Measurements from ENCODE around the gene ALK. TPM values are rescaled to one million over a fixed set of nuclear protein-coding genes. Genes with fewer than 3 reads are reported as not detected.

Gene ALK
- total RNA-seq, 1 donor from 2014 or later, result 0.52 TPM

DNA sequence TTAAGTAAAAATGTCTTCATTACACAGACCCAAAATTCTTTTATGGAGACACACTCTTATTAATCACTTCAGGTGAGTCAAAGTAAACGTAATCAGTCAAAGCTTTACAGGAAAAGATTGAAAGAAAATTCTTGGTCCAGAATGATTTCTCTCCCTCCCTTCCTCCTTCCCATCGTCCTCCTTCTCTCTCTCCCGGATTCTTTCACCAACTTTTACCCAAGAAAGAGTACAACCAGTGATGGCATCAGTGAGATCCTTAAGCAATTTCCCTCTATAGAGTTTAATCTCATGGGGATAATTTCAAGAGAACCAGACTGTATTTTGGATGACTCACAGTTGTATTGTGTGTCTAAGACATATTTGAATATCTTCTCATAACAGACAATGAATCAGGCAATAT is 258.1 kb downstream of the ALK start:
- Histone ChIP-seq H3K4me1 (ENCODE audit: control insufficient read depth in 3 of 3, insufficient read depth in 3 of 3, low read length in 3 of 3) (no peaks in the 10 kb centered on the region), H3K9ac (ENCODE audit: low read depth in 1 of 3, low read length in 3 of 3) (no peak overlapping the region), H3K27ac (ENCODE audit: low read depth, low read length) (no peak overlapping the region), H3K4me3 (ENCODE audit: low read length in 3 of 3) (no peak overlapping the region), H3K27me3 (ENCODE audit: control insufficient read depth in 3 of 3, insufficient read depth in 3 of 3, low read length in 3 of 3) (no peaks in the 10 kb centered on the region), H3K9me3 (ENCODE audit: control insufficient read depth in 3 of 3, low read length in 3 of 3) (no peaks in the 10 kb centered on the region), H3K36me3 (ENCODE audit: control insufficient read depth in 3 of 3, insufficient read depth in 3 of 3, low read length in 3 of 3) (no peaks in the 10 kb centered on the region)

DNA sequence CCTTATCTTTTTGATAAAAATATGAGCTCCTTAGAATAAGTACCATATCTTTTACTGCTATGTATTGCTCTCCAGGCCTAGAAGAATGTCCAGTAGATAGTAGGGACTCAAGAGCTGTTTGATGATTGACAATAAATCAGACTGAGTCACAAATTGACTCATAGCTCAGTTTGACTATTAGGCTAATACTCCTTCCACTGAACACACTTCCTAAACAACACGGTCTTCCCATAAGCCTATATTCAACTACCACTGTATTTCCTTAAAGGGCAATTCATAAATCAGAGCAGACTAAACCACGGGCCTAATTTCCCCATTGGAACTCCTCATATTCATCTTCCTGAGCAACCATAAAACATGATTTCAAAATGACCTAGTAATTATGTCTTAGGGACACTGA is 258.5 kb downstream of the ALK start:
- Histone ChIP-seq H3K4me3 (ENCODE audit: low read length in 3 of 3) (no peak overlapping the region), H3K9ac (ENCODE audit: low read depth in 1 of 3, low read length in 3 of 3) (no peak overlapping the region), H3K36me3 (ENCODE audit: control insufficient read depth in 3 of 3, insufficient read depth in 3 of 3, low read length in 3 of 3) (no peaks in the 10 kb centered on the region), H3K4me1 (ENCODE audit: control insufficient read depth in 3 of 3, insufficient read depth in 3 of 3, low read length in 3 of 3) (no peaks in the 10 kb centered on the region), H3K27ac (ENCODE audit: low read depth, low read length) (no peak overlapping the region), H3K27me3 (ENCODE audit: control insufficient read depth in 3 of 3, insufficient read depth in 3 of 3, low read length in 3 of 3) (no peaks in the 10 kb centered on the region), H3K9me3 (ENCODE audit: control insufficient read depth in 3 of 3, low read length in 3 of 3) (no peaks in the 10 kb centered on the region)

DNA sequence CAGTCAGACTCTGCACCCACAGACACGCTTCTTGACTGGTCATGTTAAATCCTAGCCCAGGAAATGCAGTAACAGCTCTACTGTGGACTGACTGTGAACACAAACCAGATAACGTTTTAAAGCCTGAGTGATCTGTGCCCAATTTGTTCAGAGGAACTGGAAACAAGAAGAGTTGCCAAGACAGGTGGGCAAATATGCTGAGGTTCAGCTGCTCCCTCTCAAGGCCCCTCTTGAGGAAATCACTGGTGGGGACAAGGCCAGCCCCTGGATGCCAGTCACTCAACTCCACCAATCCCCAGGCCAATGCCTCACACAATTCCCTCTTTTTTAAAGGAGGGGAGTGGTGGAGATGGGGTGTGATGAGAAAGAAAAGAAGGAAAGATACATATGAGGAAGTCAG is 261.2 kb downstream of the ALK start:
- Histone ChIP-seq H3K4me1 (ENCODE audit: control insufficient read depth in 3 of 3, insufficient read depth in 3 of 3, low read length in 3 of 3) (no peaks in the 10 kb centered on the region), H3K9me3 (ENCODE audit: control insufficient read depth in 3 of 3, low read length in 3 of 3) (no peaks in the 10 kb centered on the region), H3K27me3 (ENCODE audit: control insufficient read depth in 3 of 3, insufficient read depth in 3 of 3, low read length in 3 of 3) (no peaks in the 10 kb centered on the region), H3K4me3 (ENCODE audit: low read length in 3 of 3) (no peak overlapping the region), H3K36me3 (ENCODE audit: control insufficient read depth in 3 of 3, insufficient read depth in 3 of 3, low read length in 3 of 3) (no peaks in the 10 kb centered on the region), H3K9ac (ENCODE audit: low read depth in 1 of 3, low read length in 3 of 3) (no peak overlapping the region), H3K27ac (ENCODE audit: low read depth, low read length) (no peak overlapping the region)

DNA sequence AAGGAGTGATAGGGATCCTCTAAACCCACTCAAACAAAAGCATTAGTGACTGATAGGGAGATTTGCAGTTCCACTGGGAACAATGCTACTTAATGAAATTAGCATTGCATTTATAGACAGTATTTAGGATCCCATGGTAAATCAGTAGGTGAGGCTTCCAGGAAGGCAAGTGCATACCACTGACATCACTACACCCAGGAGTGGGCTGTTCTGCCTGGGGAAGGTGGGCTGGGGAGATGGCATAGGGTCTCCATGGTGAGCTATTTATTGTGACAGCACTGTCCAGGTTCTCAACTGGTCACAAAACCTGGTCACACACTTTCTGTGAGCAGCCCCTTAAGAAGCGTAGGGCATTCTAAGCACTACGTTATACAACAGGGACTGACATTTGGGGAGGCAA is 262.2 kb downstream of the ALK start:
- no peaks in the 10 kb centered on the region for H3K27me3 ChIP-seq (ENCODE audit: control insufficient read depth in 3 of 3, insufficient read depth in 3 of 3, low read length in 3 of 3)
- H3K27ac ChIP-seq (ENCODE audit: low read depth, low read length), result no peak overlapping the region
- H3K36me3 ChIP-seq (ENCODE audit: control insufficient read depth in 3 of 3, insufficient read depth in 3 of 3, low read length in 3 of 3), result no peaks in the 10 kb centered on the region
- no peaks in the 10 kb centered on the region for H3K4me1 ChIP-seq (ENCODE audit: control insufficient read depth in 3 of 3, insufficient read depth in 3 of 3, low read length in 3 of 3)
- H3K9me3 ChIP-seq (ENCODE audit: control insufficient read depth in 3 of 3, low read length in 3 of 3), result no peaks in the 10 kb centered on the region
- no peak overlapping the region for H3K4me3 ChIP-seq (ENCODE audit: low read length in 3 of 3)
- no peak overlapping the region for H3K9ac ChIP-seq (ENCODE audit: low read depth in 1 of 3, low read length in 3 of 3)

DNA sequence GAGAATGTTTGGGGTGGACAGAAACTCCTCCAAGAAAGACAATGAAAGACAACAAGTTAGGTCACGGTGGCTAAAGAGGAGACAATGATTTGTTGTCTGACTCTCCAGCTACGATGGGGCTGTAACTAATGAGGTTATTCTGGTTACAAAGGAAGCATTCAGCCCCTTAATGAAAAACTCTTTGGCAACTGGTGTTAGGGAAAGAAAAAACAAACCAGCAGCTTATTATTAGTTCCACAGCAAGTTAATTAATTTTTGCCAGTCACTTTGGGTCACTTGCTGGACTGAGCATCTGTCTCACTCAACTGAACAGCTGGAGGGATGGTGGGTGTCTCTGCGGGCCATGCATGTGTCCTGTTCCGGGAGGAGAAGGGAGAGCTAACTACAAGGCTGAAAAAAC is 263.7 kb downstream of the ALK start:
- Histone ChIP-seq H3K4me3 (ENCODE audit: low read length in 3 of 3) (no peak overlapping the region), H3K27me3 (ENCODE audit: control insufficient read depth in 3 of 3, insufficient read depth in 3 of 3, low read length in 3 of 3) (no peaks in the 10 kb centered on the region), H3K9ac (ENCODE audit: low read depth in 1 of 3, low read length in 3 of 3) (no peak overlapping the region), H3K36me3 (ENCODE audit: control insufficient read depth in 3 of 3, insufficient read depth in 3 of 3, low read length in 3 of 3) (no peaks in the 10 kb centered on the region), H3K27ac (ENCODE audit: low read depth, low read length) (no peak overlapping the region), H3K9me3 (ENCODE audit: control insufficient read depth in 3 of 3, low read length in 3 of 3) (no peaks in the 10 kb centered on the region), H3K4me1 (ENCODE audit: control insufficient read depth in 3 of 3, insufficient read depth in 3 of 3, low read length in 3 of 3) (no peaks in the 10 kb centered on the region)

DNA sequence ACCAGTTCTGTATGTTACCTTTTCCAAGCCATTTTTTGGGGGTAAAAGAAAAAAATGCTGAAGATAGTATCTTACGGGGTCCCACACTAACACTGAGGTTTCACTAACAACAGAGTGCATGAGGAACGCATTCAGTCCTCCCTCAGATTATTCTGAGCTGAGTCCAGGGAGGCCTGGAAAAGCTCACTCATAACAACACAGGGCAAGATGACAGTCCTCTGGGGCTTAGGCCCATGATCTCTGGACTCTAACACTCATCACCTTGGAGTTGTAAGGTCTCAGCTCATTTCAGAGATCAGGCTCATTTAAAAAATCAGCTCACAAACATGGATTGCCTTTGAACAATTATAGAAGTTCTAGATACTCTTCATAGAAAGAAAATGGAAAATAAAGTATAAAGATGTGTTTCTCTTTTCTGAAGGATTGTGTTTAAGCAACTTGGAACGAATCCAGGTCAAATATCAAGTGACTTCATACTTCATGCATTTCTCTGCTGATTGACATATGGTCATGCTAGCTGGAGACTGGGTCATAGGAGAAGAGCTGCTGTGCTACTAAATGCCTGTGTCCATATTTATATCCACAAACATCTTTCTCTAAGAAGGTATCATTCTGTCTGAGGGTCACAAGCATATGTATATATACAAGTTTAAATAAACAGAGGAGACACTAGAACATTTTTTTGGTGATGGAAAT is 265.8 kb downstream of the ALK start:
- Histone ChIP-seq H3K36me3 (ENCODE audit: control insufficient read depth in 3 of 3, insufficient read depth in 3 of 3, low read length in 3 of 3) (no peaks in the 10 kb centered on the region), H3K27ac (ENCODE audit: low read depth, low read length) (no peak overlapping the region), H3K9me3 (ENCODE audit: control insufficient read depth in 3 of 3, low read length in 3 of 3) (no peaks in the 10 kb centered on the region), H3K4me1 (ENCODE audit: control insufficient read depth in 3 of 3, insufficient read depth in 3 of 3, low read length in 3 of 3) (no peaks in the 10 kb centered on the region), H3K27me3 (ENCODE audit: control insufficient read depth in 3 of 3, insufficient read depth in 3 of 3, low read length in 3 of 3) (no peaks in the 10 kb centered on the region), H3K4me3 (ENCODE audit: low read length in 3 of 3) (no peak overlapping the region), H3K9ac (ENCODE audit: low read depth in 1 of 3, low read length in 3 of 3) (no peak overlapping the region)

DNA sequence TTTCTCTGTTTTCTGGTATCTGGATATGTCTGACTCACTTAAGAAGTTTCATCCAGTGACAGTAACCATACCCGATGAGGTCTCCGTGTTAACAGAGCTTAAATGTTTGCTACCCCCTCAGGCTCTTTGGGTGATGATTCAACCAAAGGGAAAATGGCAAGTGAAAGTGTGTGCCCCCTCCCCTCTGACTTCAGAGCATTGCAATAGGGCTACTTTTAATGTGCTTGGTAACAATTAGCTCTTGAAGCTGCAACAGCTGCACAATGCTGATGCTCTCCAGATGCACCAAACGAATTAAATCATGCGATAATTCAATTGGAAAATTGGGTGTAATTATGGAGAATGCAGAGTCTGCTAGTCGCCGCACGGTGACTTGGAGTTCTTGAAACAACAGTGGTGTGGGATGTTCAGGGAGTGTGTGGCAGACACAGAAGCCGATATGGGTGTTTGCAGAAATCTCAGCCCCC is 270.7 kb downstream of the ALK start:
- H3K4me1 ChIP-seq (ENCODE audit: control insufficient read depth in 3 of 3, insufficient read depth in 3 of 3, low read length in 3 of 3), result no peaks in the 10 kb centered on the region
- H3K27ac ChIP-seq (ENCODE audit: low read depth, low read length), result no peak overlapping the region
- peaks cover 0 to 3% (median 0%) of the 10 kb centered on the region in 3 donors for H3K9me3 ChIP-seq (ENCODE audit: control insufficient read depth in 3 of 3, low read length in 3 of 3)
- no peaks in the 10 kb centered on the region for H3K36me3 ChIP-seq (ENCODE audit: control insufficient read depth in 3 of 3, insufficient read depth in 3 of 3, low read length in 3 of 3)
- no peak overlapping the region for H3K9ac ChIP-seq (ENCODE audit: low read depth in 1 of 3, low read length in 3 of 3)
- H3K4me3 ChIP-seq (ENCODE audit: low read length in 3 of 3), result no peak overlapping the region
- no peaks in the 10 kb centered on the region for H3K27me3 ChIP-seq (ENCODE audit: control insufficient read depth in 3 of 3, insufficient read depth in 3 of 3, low read length in 3 of 3)

DNA sequence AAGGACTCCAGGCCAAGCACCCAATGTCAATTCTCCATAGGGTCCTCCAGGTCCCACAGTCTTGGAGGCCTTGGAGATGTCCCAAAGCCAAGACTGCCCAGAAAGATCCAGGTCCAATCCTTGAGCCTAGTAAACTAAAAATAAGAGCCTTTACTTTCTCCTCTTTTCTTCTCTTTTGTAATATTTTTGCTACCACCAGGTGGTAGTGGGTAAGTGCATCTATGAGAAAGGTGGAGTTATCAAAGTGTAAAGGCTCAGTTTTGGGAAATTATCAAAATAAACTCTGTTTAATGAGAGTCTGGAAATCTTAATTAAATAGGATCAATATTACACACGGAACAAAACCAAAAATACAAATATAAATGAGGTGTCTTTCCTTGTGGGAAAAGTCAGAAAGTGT is 276.4 kb downstream of the ALK start:
- Histone ChIP-seq H3K36me3 (ENCODE audit: control insufficient read depth in 3 of 3, insufficient read depth in 3 of 3, low read length in 3 of 3) (no peaks in the 10 kb centered on the region), H3K9ac (ENCODE audit: low read depth in 1 of 3, low read length in 3 of 3) (no peak overlapping the region), H3K9me3 (ENCODE audit: control insufficient read depth in 3 of 3, low read length in 3 of 3) (peaks cover 0 to 3% (median 0%) of the 10 kb centered on the region in 3 donors), H3K27me3 (ENCODE audit: control insufficient read depth in 3 of 3, insufficient read depth in 3 of 3, low read length in 3 of 3) (no peaks in the 10 kb centered on the region), H3K4me3 (ENCODE audit: low read length in 3 of 3) (no peak overlapping the region), H3K4me1 (ENCODE audit: control insufficient read depth in 3 of 3, insufficient read depth in 3 of 3, low read length in 3 of 3) (no peaks in the 10 kb centered on the region), H3K27ac (ENCODE audit: low read depth, low read length) (no peak overlapping the region)

DNA sequence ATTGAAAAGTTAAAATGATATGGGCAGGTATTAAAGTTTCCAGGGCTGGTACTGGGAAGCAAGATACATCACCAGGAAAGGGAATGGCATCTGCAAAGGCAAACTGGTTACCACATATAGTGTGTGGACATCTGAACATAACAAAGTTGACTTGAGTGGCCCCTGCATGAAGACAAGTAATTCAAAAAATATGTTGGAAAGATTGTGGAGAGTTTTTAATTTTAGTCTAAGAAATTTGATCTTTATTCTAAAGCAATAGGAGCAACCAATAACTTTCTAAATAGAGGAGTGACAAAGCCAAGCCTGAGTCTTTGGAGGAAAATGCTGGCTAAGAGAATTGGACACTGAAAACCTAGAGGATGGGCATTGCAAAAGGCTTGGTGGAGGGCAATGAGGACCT is 278.2 kb downstream of the ALK start:
- Histone ChIP-seq H3K27ac (ENCODE audit: low read depth, low read length) (no peak overlapping the region), H3K27me3 (ENCODE audit: control insufficient read depth in 3 of 3, insufficient read depth in 3 of 3, low read length in 3 of 3) (no peaks in the 10 kb centered on the region), H3K4me3 (ENCODE audit: low read length in 3 of 3) (no peak overlapping the region), H3K9ac (ENCODE audit: low read depth in 1 of 3, low read length in 3 of 3) (no peak overlapping the region), H3K9me3 (ENCODE audit: control insufficient read depth in 3 of 3, low read length in 3 of 3) (no peaks in the 10 kb centered on the region), H3K4me1 (ENCODE audit: control insufficient read depth in 3 of 3, insufficient read depth in 3 of 3, low read length in 3 of 3) (no peaks in the 10 kb centered on the region), H3K36me3 (ENCODE audit: control insufficient read depth in 3 of 3, insufficient read depth in 3 of 3, low read length in 3 of 3) (no peaks in the 10 kb centered on the region)

DNA sequence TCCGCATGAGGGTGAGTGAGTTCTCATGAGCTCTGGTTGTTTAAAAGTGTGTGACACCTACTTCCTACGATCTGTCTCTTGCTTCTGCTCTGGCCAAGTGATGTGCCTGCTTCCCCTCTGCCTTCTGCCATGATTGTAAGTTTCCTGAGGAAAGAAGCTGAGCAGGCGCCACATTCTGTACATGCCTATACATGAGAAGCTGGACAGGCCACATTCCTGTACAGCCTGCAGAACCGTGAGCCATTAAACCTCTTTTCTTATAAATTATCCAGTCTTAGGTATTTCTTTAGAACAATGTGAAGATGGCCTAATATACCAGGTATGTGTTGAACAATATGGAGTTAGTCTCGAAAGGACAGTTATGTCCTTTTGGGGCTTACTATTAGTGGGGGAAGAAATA is 281.0 kb downstream of the ALK start:
- Histone ChIP-seq H3K36me3 (ENCODE audit: control insufficient read depth in 3 of 3, insufficient read depth in 3 of 3, low read length in 3 of 3) (no peaks in the 10 kb centered on the region), H3K9me3 (ENCODE audit: control insufficient read depth in 3 of 3, low read length in 3 of 3) (no peaks in the 10 kb centered on the region), H3K4me3 (ENCODE audit: low read length in 3 of 3) (no peak overlapping the region), H3K4me1 (ENCODE audit: control insufficient read depth in 3 of 3, insufficient read depth in 3 of 3, low read length in 3 of 3) (no peaks in the 10 kb centered on the region), H3K27me3 (ENCODE audit: control insufficient read depth in 3 of 3, insufficient read depth in 3 of 3, low read length in 3 of 3) (no peaks in the 10 kb centered on the region), H3K9ac (ENCODE audit: low read depth in 1 of 3, low read length in 3 of 3) (no peak overlapping the region), H3K27ac (ENCODE audit: low read depth, low read length) (no peak overlapping the region)

Data from skeletal muscle tissue (tissue), 4 donors.